ENCODE data around the gene ACBD7.

GRCh38 chr10:15106352-15107013 is 17.9 kb upstream of the ACBD7 start:
- no peak for TF ChIP-seq MAX (CRISPR knock-in tag; IDR thresholded peaks at IDR 0.05)
- no peak for TF ChIP-seq RFX5 (IDR thresholded peaks at IDR 0.05; ENCODE audit: low read depth, low read length)
- no peak for TF ChIP-seq STAT5B (CRISPR knock-in tag; IDR thresholded peaks at IDR 0.05)
- TF ChIP-seq MAZ (CRISPR knock-in tag; conservative IDR thresholded peaks at IDR 0.05 in 1 of 2, IDR thresholded peaks at IDR 0.05 in 1 of 2): no peak
- TF ChIP-seq DNMT1 (IDR thresholded peaks at IDR 0.05): no peak
- no peak for TF ChIP-seq LARP7 (IDR thresholded peaks at IDR 0.05)
- no peak for TF ChIP-seq FOSL1 (tag; conservative IDR thresholded peaks at IDR 0.05)
- TF ChIP-seq SETDB1 (IDR thresholded peaks at IDR 0.05; ENCODE audit: low read length): no peak
